Putamen (tissue), 1 donor: Measurements from ENCODE around the gene EVI2A.
"Not testable (repeated sequence)": the region's sequence is repeated elsewhere in the genome, so short reads cannot be mapped to it uniquely, and the experiment has no call there.

Experiments
- DNase-seq: peaks from one replicate; pipeline ENCODE4 v3.0.0-alpha.2; 2016; ENCODE audit warnings: low spot score

Gene EVI2A

GRCh38 chr17:31312223-31312622 lies 9.2 kb downstream of the EVI2A start:
- DNase-seq: not testable (repeated sequence)

DNA sequence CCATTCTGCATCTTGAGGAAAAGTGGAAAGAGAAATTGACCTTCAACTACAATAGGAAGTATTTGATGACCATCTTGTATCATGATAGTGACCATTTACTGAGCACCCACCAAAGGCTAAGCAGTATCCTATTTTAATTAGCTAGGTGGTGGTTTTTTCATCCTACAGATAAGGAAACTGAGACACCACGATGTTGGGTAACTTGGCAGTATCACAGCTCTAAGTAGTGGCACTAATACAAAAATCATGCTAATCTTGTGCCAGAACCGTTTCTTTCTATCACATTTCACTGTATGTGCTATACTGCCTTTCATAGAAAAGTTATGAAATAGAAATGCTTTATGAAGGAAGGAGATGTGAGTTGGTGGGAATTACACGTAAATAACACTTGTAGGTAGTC lies 9.9 kb downstream of the EVI2A start:
- DNase-seq: no peak

GRCh38 chr17:31310886-31311285 lies 10.5 kb downstream of the EVI2A start:
- no peak for DNase-seq

DNA sequence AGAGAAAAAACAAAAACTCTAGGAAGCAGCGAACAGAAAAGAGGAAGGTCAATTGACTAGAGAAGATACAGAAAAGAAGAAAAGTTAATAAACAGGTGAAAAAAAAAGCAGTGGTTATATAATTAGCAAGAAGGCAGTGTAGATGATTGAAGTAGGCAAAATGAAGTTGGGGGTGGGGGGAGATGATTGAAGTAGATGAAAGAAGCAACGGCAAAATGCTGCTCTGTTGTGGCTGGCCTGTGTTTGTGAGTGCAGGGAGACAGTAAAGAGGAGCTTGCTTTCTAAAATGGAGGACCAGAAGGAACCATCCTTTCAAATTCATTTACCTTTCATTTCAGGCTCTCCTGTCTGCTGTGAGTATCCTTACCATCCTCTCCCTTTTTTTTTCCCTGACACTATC lies 11.2 kb downstream of the EVI2A start:
- no peak for DNase-seq

DNA sequence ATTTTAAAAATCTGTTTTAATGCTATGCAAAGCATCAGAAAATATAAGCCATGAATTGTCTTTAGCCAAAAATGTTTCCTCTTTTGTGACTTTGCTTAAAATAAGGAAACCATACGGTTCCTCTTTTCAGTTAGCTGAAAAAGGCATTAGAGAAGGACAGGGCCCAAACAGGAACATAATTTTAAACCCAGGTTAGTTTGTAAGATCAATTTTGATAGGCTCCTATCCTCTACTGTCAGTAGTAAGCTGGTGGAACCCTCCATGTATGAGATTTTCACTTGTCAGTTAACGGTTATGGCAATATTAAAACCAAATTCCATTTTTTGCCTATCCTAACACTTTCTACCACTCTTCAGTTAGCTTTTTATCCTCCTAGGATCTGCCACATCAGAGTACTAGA lies 11.9 kb downstream of the EVI2A start:
- DNase-seq: no peak

GRCh38 chr17:31308372-31309334 lies 12.8 kb downstream of the EVI2A start:
- no peak for DNase-seq

- DNase-seq: no peak
Measured at GRCh38 chr17:31307640-31308039, 13.8 kb downstream of the EVI2A start.

DNA sequence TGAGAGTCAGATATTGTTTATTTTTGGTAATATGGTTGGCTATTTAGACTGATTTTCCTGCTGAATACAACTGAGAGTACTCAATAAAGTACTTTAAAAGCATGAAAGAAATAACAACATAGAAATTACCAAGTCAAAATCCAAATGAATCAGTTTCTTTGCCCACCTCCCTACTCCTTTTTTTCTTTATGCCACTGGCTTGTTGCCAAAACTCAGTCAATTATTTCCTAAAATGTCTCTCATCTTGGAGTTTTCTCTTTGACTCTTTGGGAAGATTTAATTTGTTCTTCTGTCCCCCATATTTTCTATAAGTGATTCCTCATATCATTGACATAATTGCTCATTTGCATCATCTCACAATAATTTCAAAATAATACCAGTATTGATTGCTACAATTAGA lies 21.8 kb downstream of the EVI2A start:
- no peak for DNase-seq

GRCh38 chr17:31297090-31297489 lies 24.3 kb downstream of the EVI2A start, which contains the start of gene OMG:
Gene OMG (minus strand): TSS chr17:31297239. CDS start chr17:31296331, 908 bp downstream.
- DNase-seq: peak; percentile 90

GRCh38 chr17:31296142-31296541 lies 25.3 kb downstream of the EVI2A start:
- DNase-seq: peak; percentile 78

DNA sequence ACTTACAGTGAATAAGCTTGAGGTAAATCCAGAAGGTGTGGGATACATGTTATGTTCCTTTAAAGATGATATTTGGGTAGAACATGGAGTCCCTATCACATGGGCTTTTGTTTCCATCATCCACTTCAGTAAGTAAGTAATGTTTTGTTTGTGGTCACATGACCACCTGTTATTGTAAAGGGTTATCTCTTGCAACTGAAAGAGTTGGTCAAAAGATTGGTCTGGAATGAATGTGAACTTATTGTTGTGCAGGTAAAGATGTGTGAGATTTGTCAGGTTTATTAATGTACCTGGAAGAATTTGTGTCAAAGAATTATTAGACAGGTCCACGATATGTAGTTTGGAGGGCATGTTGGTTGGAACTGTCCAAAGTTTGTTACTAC lies 25.9 kb downstream of the EVI2A start:
- DNase-seq: peak; percentile 32

DNA sequence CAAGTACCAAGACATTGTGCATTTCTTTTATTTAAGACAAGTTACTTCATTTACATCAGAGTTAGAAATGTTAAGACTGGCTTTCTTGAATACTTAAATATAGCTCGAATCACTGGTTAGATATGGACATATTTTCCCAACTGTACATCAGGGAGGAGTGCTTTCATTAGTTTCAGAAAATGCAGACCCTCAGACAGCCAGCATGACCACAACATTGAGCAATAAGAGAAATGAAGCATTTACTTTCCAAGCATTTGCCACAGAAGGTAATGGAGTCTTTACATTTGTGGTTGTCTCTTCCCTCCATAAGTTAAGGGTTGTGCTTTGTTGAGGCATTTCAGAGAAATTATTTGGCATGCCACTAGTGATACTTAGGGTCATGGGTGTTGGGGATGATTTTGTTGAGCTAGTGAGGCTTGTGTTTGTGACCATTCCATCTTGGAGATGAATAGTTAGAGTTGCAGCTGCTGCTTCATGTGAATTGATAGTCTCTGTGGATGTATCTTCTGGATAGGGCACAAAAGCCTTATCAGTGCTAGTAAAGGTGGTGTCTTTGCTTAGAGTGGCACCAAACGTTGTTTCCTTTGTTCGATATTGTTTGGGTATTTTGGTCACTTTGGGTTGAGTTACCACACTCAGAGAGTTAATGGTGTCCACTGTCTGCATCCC lies 26.5 kb downstream of the EVI2A start:
- no peak for DNase-seq

DNA sequence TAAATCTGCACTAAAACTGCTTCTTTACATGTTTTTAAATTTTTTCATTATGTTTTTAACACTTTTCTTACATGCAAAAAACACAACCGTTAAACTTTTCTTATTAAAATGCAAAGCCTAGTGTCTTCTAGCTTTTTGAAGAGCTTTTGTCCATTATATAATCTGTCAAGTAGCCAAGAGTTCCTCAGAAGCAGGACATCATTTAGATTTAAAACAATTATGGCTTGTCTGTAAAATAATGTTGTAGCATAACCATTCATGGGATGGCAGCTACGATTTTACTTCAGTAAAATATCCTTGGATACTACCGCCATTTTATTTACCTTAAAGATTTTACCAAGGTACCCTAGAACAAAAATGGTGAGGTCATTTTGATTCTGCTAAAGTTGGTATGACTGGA lies 27.2 kb downstream of the EVI2A start:
- peak; percentile 58 for DNase-seq

GRCh38 chr17:31293581-31293980 lies 27.8 kb downstream of the EVI2A start:
- DNase-seq: no peak

DNA sequence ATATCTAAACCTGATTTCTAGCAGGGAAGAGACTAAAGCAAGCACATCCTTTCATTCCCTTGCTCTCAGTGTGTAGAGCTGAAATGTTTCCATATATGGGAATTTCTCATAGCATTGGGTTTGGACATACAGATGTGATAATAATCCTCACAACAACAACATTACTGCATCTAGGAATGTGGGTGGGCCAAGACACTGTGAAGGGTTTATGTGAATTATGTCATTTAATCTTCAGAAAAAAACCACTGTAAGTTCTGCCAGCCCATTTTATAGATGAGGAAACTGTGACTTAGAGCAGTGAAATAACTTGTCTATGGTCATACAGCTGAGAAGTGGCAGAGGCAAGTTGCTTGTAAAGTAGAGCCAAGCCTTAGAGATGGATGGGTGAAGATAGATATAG lies 29.6 kb downstream of the EVI2A start:
- no peak for DNase-seq

DNA sequence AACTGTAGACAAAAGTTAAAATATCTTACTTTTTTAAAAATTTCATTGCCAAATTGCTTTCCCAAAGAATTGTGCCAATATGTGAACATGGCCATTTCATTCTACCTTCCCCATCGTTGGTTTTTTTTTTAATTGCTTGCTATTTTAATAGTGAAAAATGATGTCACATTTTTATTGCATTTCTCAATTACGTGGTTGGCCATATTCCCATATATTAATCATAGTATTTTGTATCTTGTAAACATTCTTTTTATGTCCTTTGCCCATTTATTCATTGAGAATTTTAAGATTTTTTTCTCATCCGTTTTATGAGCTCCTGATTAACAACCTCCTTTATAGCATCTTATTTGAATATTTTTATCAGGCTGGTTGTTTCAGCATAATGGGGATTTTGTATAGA lies 31.6 kb downstream of the EVI2A start:
- no peak for DNase-seq

DNA sequence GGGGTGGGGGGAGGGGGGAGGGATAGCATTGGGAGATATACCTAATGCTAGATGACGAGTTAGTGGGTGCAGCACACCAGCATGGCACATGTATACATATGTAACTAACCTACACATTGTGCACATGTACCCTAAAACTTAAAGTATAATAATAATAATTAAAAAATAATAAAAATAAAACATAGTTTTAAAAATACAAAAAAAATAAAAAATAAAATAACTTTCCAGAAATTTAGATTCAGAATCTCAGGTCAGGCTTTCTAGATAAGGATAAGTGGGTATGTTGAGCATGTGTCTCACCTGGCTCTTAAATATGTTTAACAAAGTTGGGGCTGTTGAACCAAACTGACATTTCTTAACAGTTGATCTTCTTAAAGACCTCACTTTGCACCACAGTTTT lies 33.5 kb downstream of the EVI2A start:
- DNase-seq: not testable (repeated sequence)

DNA sequence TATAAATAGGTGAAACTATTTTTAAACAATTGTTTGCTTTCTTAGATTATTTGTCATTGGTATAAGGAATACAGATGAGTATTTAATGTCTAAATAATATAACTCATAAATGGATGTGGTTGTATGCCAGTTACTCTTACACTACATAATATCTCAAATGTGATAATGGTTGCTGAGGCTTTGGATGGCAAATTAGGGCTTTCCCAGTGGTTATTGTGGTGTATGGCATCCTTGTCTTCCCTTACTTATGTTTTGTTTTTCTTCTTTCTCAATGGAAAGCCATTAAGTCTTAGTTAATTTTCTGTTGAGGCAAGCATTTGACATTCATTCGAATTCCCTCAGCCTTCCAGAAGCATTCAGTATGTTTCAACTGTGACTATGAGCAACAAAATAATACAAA lies 34.8 kb downstream of the EVI2A start:
- DNase-seq: no peak

DNA sequence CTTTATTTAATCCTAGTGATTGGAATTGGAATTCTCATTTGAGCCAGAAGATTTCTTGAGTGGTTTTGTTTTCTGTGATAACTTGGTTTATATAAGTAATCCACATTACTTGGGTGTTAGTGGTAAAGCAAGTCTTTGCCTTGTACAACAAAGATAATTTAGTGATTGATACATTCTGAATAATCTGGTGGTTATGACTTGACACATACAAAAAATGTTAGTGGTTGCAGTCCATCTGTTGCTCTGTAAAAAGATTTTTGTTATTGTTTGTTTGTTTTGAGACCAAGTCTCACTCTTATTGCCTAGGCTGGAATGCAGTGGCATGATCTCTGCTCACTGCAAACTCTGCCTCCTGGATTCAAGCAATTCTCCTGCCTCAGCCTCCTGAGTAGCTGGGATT lies 37.6 kb downstream of the EVI2A start:
- DNase-seq: no peak

DNA sequence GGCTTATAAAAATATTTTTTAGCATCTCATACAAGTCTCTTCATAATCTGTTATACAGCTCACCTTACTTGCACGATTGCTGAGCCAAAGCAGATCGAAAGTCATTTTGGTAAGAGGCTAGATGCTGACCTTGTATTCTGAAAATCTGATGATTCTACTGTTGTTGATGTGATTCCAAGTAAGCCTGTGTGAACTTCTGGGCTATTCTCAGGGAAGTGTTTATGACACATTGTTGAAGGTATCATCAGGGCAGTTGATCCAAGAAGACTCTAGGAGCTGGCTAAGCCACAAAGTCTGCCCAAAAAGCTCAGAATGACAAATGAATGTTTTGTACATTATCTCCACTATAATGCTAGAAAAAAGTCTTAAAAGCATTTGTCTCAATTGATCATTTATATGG lies 40.4 kb downstream of the EVI2A start:
- DNase-seq: no peak

GRCh38 chr17:31279401-31279800 lies 42.0 kb downstream of the EVI2A start:
- DNase-seq: no peak

DNA sequence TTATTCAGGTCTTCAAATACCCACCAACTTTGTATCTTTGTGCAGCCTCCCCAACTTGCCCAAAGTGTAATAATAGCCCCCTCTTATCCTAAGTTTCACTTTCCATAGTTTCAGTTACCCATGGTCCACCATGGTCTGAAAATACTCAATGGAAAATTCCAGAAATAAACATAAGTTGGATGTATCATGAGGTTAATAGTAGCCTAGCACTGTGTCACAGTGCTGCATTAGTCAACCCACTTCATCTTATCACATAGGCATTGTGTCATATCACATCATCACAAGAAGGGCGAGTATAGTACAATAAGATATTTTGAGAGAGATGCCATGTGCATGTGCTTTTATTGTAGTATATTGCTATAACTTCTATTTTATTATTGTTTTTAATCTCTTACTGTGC lies 46.3 kb downstream of the EVI2A start:
- DNase-seq: no peak

DNA sequence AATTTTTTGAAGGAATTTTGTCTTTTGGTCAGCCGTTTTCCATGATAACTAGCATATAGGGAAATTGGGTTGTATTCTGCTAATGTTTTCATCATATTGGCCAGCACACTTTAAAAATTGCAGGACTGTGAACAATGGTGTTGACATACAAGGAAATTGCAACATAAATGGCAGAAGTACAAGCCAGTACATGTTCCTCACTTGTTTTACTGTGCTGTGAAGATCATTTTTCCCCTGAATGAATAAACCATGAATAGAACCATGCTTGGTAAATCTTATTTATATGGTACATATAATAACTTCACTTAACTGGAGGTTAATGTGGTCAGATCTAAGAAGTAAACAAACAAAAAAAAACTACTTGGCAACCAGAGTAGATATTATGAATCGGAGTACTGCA lies 47.2 kb downstream of the EVI2A start:
- DNase-seq: no peak
